ENCODE measurements around the gene LRRC56. TPM values are rescaled to one million over a fixed set of nuclear protein-coding genes. Genes with fewer than 3 reads are reported as not detected.

The LRRC56 gene
- total and polyA plus RNA-seq, 2 experiments from 2014 or later = 0.73 to 0.87 TPM

DNA sequence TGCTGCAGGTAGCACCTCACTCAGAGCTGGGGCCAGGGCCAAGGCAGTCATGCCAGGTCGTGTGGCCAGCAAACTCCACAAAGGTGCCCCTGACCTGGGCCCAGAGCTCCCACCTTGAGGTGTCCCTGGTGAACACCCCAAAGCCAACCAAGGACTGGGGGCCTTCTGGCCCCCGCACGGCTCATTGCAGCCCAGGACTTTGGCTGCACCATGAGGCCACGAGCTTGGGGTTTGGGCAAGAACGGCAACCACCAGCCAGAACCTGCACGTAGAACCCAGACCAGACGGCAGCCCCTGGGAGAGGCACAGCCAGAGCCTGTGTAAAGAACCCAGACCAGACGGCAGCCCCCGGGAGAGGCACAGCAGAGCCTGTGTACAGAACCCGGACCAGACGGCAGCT is 7.8 kb downstream of the LRRC56 start (continued):
- TF ChIP-seq, protein P1, sequence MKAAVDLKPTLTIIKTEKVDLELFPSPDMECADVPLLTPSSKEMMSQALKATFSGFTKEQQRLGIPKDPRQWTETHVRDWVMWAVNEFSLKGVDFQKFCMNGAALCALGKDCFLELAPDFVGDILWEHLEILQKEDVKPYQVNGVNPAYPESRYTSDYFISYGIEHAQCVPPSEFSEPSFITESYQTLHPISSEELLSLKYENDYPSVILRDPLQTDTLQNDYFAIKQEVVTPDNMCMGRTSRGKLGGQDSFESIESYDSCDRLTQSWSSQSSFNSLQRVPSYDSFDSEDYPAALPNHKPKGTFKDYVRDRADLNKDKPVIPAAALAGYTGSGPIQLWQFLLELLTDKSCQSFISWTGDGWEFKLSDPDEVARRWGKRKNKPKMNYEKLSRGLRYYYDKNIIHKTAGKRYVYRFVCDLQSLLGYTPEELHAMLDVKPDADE (IDR thresholded peaks at IDR 0.05) = no peak
- TF ChIP-seq, protein P2, sequence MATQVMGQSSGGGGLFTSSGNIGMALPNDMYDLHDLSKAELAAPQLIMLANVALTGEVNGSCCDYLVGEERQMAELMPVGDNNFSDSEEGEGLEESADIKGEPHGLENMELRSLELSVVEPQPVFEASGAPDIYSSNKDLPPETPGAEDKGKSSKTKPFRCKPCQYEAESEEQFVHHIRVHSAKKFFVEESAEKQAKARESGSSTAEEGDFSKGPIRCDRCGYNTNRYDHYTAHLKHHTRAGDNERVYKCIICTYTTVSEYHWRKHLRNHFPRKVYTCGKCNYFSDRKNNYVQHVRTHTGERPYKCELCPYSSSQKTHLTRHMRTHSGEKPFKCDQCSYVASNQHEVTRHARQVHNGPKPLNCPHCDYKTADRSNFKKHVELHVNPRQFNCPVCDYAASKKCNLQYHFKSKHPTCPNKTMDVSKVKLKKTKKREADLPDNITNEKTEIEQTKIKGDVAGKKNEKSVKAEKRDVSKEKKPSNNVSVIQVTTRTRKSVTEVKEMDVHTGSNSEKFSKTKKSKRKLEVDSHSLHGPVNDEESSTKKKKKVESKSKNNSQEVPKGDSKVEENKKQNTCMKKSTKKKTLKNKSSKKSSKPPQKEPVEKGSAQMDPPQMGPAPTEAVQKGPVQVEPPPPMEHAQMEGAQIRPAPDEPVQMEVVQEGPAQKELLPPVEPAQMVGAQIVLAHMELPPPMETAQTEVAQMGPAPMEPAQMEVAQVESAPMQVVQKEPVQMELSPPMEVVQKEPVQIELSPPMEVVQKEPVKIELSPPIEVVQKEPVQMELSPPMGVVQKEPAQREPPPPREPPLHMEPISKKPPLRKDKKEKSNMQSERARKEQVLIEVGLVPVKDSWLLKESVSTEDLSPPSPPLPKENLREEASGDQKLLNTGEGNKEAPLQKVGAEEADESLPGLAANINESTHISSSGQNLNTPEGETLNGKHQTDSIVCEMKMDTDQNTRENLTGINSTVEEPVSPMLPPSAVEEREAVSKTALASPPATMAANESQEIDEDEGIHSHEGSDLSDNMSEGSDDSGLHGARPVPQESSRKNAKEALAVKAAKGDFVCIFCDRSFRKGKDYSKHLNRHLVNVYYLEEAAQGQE (IDR thresholded peaks at IDR 0.05; ENCODE audit: unreplicated experiment) = no peak
- TF ChIP-seq CREB1 (CRISPR knock-in tag; IDR thresholded peaks at IDR 0.05; ENCODE audit: low read depth) (no peak), JUNB (IDR thresholded peaks at IDR 0.05; ENCODE audit: unreplicated experiment) (no peak)

DNA sequence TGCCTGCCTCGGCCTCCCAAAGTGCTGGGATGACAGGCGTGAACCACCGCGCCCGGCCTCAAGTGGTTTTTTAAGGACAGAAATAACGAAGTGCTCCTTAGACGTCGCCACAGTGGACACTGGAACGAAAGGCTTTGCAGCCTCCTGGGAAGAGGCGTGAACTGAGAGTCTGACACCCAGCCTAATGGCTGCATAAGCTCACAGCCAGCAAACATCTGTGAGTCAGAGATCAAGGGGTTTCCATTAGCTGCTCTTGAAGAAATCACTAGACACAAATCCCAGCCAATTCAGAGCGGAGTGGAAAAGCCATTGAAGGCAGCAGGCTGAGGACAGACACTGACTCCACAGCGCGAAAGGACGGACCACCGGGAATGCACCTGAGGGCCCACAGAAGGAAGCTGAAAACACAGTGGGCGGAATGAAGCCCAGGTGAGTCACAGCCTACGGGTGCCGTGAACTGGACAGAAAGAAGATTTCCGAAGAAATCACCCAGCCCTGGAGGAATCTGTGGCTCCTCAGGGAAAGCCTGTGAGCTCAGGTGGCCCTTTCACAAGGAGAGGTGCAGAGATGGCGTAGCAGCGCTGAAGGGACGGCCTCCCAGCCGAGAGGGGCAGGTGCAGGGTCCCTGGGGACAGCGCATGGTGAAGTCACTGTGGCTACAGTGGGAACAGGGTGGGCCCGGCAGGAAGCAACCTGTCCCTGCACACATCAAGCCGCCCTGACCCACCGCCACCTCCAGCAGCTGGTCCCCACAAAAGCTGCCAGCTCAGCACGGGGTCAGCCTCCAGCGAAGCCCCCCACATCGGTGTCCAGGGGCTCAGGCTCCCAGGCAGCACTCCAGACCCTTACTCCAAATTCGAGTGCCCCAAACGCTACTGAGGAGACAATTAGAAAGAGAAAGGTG is 11.6 kb downstream of the LRRC56 start:
- no peak overlapping the region for H3K4me3 ChIP-seq
- no peak overlapping the region for H3K27ac ChIP-seq (ENCODE audit: low read depth)
- no peak for ATAC-seq
- H4K20me1 ChIP-seq (replicated peaks; ENCODE audit: insufficient read depth) = no peaks in the 10 kb centered on the region
- H3K36me3 Mint-ChIP-seq (ENCODE audit: low read depth) = no peaks in the 10 kb centered on the region
- H3K4me1 Mint-ChIP-seq = no peaks in the 10 kb centered on the region; the same call in 2 of the 3 replicates
- H3F3A ChIP-seq (replicated peaks; ENCODE audit: low read depth) = 0 out of 2 replicates have a peak, but pooled peaks cover 1% of the 10 kb centered on the region
- no peak overlapping the region for H2AFZ ChIP-seq
- no peaks in the 10 kb centered on the region for H3K36me3 ChIP-seq (ENCODE audit: insufficient read depth)
- no peaks in the 10 kb centered on the region for H3K79me2 ChIP-seq (replicated peaks; ENCODE audit: insufficient read depth)
- no peak overlapping the region for H3K4me2 ChIP-seq
- no peak for DNase-seq (ENCODE audit: low spot score)
- no peaks in the 10 kb centered on the region for H3K9me3 Mint-ChIP-seq
- H3K27me3 ChIP-seq (ENCODE audit: insufficient read depth) = no peaks in the 10 kb centered on the region
- no peaks in the 10 kb centered on the region for H3K9me2 ChIP-seq (ENCODE audit: insufficient read depth)
- H3K27ac Mint-ChIP-seq = no peak overlapping the region
- H3K4me3 Mint-ChIP-seq = no peak overlapping the region
- peaks cover 8% of the 10 kb centered on the region for H3K27me3 Mint-ChIP-seq (ENCODE audit: insufficient read depth, low read depth, poor library complexity)
- no peaks in the 10 kb centered on the region for H3K4me1 ChIP-seq (ENCODE audit: insufficient read depth)
- no peak for TF ChIP-seq EZH2phosphoT487 (IDR thresholded peaks at IDR 0.05; ENCODE audit: unreplicated experiment)
- no peak for TF ChIP-seq ZNF114 (CRISPR knock-in tag; IDR thresholded peaks at IDR 0.05)
- TF ChIP-seq, protein P3, sequence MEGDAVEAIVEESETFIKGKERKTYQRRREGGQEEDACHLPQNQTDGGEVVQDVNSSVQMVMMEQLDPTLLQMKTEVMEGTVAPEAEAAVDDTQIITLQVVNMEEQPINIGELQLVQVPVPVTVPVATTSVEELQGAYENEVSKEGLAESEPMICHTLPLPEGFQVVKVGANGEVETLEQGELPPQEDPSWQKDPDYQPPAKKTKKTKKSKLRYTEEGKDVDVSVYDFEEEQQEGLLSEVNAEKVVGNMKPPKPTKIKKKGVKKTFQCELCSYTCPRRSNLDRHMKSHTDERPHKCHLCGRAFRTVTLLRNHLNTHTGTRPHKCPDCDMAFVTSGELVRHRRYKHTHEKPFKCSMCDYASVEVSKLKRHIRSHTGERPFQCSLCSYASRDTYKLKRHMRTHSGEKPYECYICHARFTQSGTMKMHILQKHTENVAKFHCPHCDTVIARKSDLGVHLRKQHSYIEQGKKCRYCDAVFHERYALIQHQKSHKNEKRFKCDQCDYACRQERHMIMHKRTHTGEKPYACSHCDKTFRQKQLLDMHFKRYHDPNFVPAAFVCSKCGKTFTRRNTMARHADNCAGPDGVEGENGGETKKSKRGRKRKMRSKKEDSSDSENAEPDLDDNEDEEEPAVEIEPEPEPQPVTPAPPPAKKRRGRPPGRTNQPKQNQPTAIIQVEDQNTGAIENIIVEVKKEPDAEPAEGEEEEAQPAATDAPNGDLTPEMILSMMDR (conservative IDR thresholded peaks at IDR 0.05; ENCODE audit: low read depth in 2 of 2) = no peak
- TF ChIP-seq ZNF331 (CRISPR knock-in tag; IDR thresholded peaks at IDR 0.05; ENCODE audit: low read depth) = no peak
- TF ChIP-seq JUNB (IDR thresholded peaks at IDR 0.05; ENCODE audit: unreplicated experiment) = no peak
- TF ChIP-seq EZH2 (IDR thresholded peaks at IDR 0.05; ENCODE audit: low read depth, unreplicated experiment) = no peak
- TF ChIP-seq, protein P4, sequence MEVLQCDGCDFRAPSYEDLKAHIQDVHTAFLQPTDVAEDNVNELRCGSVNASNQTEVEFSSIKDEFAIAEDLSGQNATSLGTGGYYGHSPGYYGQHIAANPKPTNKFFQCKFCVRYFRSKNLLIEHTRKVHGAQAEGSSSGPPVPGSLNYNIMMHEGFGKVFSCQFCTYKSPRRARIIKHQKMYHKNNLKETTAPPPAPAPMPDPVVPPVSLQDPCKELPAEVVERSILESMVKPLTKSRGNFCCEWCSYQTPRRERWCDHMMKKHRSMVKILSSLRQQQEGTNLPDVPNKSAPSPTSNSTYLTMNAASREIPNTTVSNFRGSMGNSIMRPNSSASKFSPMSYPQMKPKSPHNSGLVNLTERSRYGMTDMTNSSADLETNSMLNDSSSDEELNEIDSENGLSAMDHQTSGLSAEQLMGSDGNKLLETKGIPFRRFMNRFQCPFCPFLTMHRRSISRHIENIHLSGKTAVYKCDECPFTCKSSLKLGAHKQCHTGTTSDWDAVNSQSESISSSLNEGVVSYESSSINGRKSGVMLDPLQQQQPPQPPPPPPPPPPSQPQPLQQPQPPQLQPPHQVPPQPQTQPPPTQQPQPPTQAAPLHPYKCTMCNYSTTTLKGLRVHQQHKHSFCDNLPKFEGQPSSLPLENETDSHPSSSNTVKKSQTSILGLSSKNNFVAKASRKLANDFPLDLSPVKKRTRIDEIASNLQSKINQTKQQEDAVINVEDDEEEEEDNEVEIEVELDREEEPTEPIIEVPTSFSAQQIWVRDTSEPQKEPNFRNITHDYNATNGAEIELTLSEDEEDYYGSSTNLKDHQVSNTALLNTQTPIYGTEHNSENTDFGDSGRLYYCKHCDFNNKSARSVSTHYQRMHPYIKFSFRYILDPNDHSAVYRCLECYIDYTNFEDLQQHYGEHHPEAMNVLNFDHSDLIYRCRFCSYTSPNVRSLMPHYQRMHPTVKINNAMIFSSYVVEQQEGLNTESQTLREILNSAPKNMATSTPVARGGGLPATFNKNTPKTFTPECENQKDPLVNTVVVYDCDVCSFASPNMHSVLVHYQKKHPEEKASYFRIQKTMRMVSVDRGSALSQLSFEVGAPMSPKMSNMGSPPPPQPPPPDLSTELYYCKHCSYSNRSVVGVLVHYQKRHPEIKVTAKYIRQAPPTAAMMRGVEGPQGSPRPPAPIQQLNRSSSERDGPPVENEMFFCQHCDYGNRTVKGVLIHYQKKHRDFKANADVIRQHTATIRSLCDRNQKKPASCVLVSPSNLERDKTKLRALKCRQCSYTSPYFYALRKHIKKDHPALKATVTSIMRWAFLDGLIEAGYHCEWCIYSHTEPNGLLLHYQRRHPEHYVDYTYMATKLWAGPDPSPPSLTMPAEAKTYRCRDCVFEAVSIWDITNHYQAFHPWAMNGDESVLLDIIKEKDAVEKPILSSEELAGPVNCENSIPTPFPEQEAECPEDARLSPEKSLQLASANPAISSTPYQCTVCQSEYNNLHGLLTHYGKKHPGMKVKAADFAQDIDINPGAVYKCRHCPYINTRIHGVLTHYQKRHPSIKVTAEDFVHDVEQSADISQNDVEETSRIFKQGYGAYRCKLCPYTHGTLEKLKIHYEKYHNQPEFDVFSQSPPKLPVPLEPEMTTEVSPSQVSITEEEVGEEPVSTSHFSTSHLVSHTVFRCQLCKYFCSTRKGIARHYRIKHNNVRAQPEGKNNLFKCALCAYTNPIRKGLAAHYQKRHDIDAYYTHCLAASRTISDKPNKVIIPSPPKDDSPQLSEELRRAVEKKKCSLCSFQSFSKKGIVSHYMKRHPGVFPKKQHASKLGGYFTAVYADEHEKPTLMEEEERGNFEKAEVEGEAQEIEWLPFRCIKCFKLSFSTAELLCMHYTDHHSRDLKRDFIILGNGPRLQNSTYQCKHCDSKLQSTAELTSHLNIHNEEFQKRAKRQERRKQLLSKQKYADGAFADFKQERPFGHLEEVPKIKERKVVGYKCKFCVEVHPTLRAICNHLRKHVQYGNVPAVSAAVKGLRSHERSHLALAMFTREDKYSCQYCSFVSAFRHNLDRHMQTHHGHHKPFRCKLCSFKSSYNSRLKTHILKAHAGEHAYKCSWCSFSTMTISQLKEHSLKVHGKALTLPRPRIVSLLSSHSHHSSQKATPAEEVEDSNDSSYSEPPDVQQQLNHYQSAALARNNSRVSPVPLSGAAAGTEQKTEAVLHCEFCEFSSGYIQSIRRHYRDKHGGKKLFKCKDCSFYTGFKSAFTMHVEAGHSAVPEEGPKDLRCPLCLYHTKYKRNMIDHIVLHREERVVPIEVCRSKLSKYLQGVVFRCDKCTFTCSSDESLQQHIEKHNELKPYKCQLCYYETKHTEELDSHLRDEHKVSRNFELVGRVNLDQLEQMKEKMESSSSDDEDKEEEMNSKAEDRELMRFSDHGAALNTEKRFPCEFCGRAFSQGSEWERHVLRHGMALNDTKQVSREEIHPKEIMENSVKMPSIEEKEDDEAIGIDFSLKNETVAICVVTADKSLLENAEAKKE (CRISPR knock-in tag; IDR thresholded peaks at IDR 0.05) = no peak
- no peak for TF ChIP-seq CREB1 (CRISPR knock-in tag; IDR thresholded peaks at IDR 0.05; ENCODE audit: low read depth)

All from GM23338 (cell line).